K562 (cell line): ENCODE data around the gene CISD3. TPM values are rescaled to one million over a fixed set of nuclear protein-coding genes. Genes with fewer than 3 reads are reported as not detected.

Experiments
- ATAC-seq: fragments of 200-7000 bp; cut with Tn5 transposase; 3 replicates; pipeline ENCODE4 v1.9.1; 2020; ENCODE audit warnings: moderate library complexity
- BruUV-seq: library from RNA; stranded (reverse); fragments of 400-500 nt; replicated peaks from 2 replicates; lab custom pipeline; 2021; lab: Mats Ljungman, UMichigan
- CTCF ChIA-PET: fragments of 300-600 bp; formaldehyde crosslinking; extraction: SDS; loops from one replicate; lab custom pipeline; 2021; ENCODE audit warnings: low intra/inter-chr PET ratio; lab: Yijun Ruan, JAX
- POLR2A ChIA-PET: fragments of 300-600, 350-650 bp; sonication (Branson Sonifier 250); formaldehyde crosslinking; extraction: SDS; loops from one replicate; lab custom pipeline; 2021; ENCODE audit warnings: antibody characterized with exemption, inconsistent platforms; lab: Yijun Ruan, JAX
- DNase-seq, 4 experiments: peaks; one replicate each; pipeline versions ENCODE4 v3.0.0 to v3.0.0-alpha.2; 2011 to 2018; ENCODE audit warnings: low spot score in 3 of 4, mixed read lengths in 3 of 4; ENCODE audit errors: extremely low read depth in 1 of 4
- FAIRE-seq: peaks from 2 replicates; lab custom pipeline; 2011; peaks lifted over from hg19 to GRCh38; lab: Jason Lieb, UNC
- H2AFZ ChIP-seq: 2 replicates; pipeline ENCODE4 v1.6.0; 2011; ENCODE audit warnings: low read depth, low read length, control low read depth, inconsistent platforms
- H3K27ac ChIP-seq: fragments of 200-600 bp; 3 replicates; pipeline ENCODE4 v1.8.0; 2011; ENCODE audit warnings: low read depth, mild to moderate bottlenecking, control low read depth, inconsistent platforms, low read length, moderate library complexity, mixed read lengths; ENCODE audit errors: extremely low read depth
- H3K27me3 ChIP-seq, 2 experiments: fragments of 300-600 bp in 1 of 2; 2 replicates in 1 of 2; 3 replicates in 1 of 2; pipeline versions ENCODE4 v1.6.0 to v1.8.0; 2011; ENCODE audit warnings: inconsistent platforms in 2 of 2, low read length in 2 of 2, mild to moderate bottlenecking in 1 of 2, mixed read lengths in 1 of 2, moderate library complexity in 1 of 2; ENCODE audit not compliant: control insufficient read depth in 2 of 2, insufficient read depth in 2 of 2
- H3K36me3 ChIP-seq: fragments of 300-600 bp; 3 replicates; pipeline ENCODE4 v1.8.0; 2011; ENCODE audit warnings: mild to moderate bottlenecking, low read length, inconsistent platforms; ENCODE audit not compliant: control insufficient read depth, insufficient read depth
- H3K4me1 ChIP-seq, 2 experiments: fragments of 200-600 bp in 1 of 2; replicated peaks in 1 of 2; 2 replicates in 1 of 2; 3 replicates in 1 of 2; pipeline versions ENCODE4 v1.5.1 to v1.8.0; 2011; ENCODE audit warnings: inconsistent platforms in 2 of 2, low read length in 2 of 2, mild to moderate bottlenecking in 1 of 2, mixed read lengths in 1 of 2, moderate library complexity in 1 of 2; ENCODE audit not compliant: control insufficient read depth in 2 of 2, insufficient read depth in 2 of 2
- H3K4me2 ChIP-seq: 2 replicates; pipeline ENCODE4 v1.6.1; 2011; ENCODE audit warnings: low read length, control low read depth, inconsistent platforms, mixed read lengths; ENCODE audit not compliant: insufficient read depth
- H3K4me3 ChIP-seq: fragments of 200-600 bp; sonication (generic), shearing (Covaris generic); 2 replicates; pipeline ENCODE4 v1.5.1; 2016; ENCODE audit warnings: control low read depth, inconsistent platforms
- H3K79me2 ChIP-seq: fragments of 200-600 bp; 3 replicates; pipeline ENCODE4 v1.8.0; 2011; ENCODE audit warnings: low read length, inconsistent platforms; ENCODE audit not compliant: control insufficient read depth, insufficient read depth
- H3K9ac ChIP-seq, 2 experiments: 2 replicates each; pipeline versions ENCODE4 v1.6.0 to v1.6.1; 2011; ENCODE audit warnings: low read depth in 2 of 2, low read length in 2 of 2, control low read depth in 1 of 2, inconsistent platforms in 1 of 2, mild to moderate bottlenecking in 1 of 2, mixed read lengths in 1 of 2; ENCODE audit not compliant: insufficient read depth in 1 of 2
- H3K9me1 ChIP-seq: one replicate; pipeline ENCODE4 v1.6.0; 2011; ENCODE audit warnings: inconsistent platforms, mild to moderate bottlenecking, low read length, moderate library complexity; ENCODE audit not compliant: control insufficient read depth, insufficient read depth
- H3K9me3 ChIP-seq: replicated peaks from 2 replicates; pipeline ENCODE4 v1.5.1; 2011; ENCODE audit warnings: low read depth, low read length, inconsistent platforms; ENCODE audit not compliant: control insufficient read depth, insufficient read depth
- H4K20me1 ChIP-seq: replicated peaks from 2 replicates; pipeline ENCODE4 v1.6.1; 2011; ENCODE audit warnings: low read length, inconsistent platforms, mixed read lengths; ENCODE audit not compliant: control insufficient read depth, insufficient read depth
- FOXK2 ChIP-seq, 2 experiments: fragments of 450-650 bp; IDR thresholded peaks in 1 of 2; conservative IDR thresholded peaks in 1 of 2; 2 replicates each; pipeline ENCODE4 v1.6.1; 2016; ENCODE audit warnings: low read depth in 2 of 2, mild to moderate bottlenecking in 1 of 2
- KDM1A ChIP-seq, 2 experiments: fragments of 450-650 bp; IDR thresholded peaks; 2 replicates each; pipeline ENCODE4 v1.6.1; 2016; ENCODE audit warnings: mild to moderate bottlenecking in 2 of 2
- OTX1 ChIP-seq: fragments of 450-650 bp; formaldehyde crosslinking; IDR thresholded peaks from 2 replicates; pipeline ENCODE4 v1.4.0; 2022; ENCODE audit warnings: mild to moderate bottlenecking
- ZBTB40 ChIP-seq, 2 experiments: fragments of 450-650 bp in 1 of 2; sonication (generic) in 1 of 2; formaldehyde crosslinking in 1 of 2; IDR thresholded peaks; 2 replicates each; pipeline versions ENCODE4 v1.7.1 to v1.9.0; 2016 to 2022; ENCODE audit warnings: inconsistent platforms in 1 of 2, mild to moderate bottlenecking in 1 of 2, missing genetic modification reagents in 1 of 2
- WGBS: fragments of 100-300 bp; shearing (Covaris generic); methylation state at CpG from one replicate; pipeline ENCODE4 v1.1.6; 2016; ENCODE audit warnings: low coverage, mixed read lengths; ENCODE audit not compliant: insufficient coverage; ENCODE audit errors: missing lambda C conversion rate; 5-methylcytosine and 5-hydroxymethylcytosine counted together
- in situ Hi-C: fragments of 300-500 bp; cut with MboI; formaldehyde crosslinking; loops from 4 replicates; pipeline ENCODE4 v1.15.0; 2018; ENCODE audit warnings: inconsistent platforms, mixed read lengths
- intact Hi-C: fragments of 100-400 bp; cut with micrococcal nuclease; formaldehyde crosslinking; loops from 2 replicates; pipeline ENCODE4 v1.14.2; 2022
- polyA plus RNA-seq, 8 experiments: library from polyadenylated mRNA; depleted of rRNA in 4 of 8; stranded (reverse) in 5 of 8; unstranded in 3 of 8; fragments of >200 nt; fragmentation: Nextera tagmentation in 2 of 8; fragmentation: Illumina TruSeq in 1 of 8; extraction: Ambion mirVana in 2 of 8; extraction: Trizol in 1 of 8; gene quantifications; 2 replicates each; pipeline versions ENCODE4 v1.2.1 to v1.2.3, GENCODE V29; 2011 to 2014; ENCODE audit warnings: inconsistent platforms in 1 of 8, missing spikeins in 1 of 8
- total RNA-seq, 7 experiments: library from RNA; depleted of rRNA in 6 of 7; stranded (reverse); fragments of >200 nt in 6 of 7; fragmentation: Illumina TruSeq in 2 of 7; extraction: Trizol in 2 of 7; gene quantifications; 2 replicates each; pipeline versions ENCODE4 v1.2.1 to v1.2.3, GENCODE V29; 2011 to 2021; ENCODE audit warnings: low replicate concordance in 1 of 7

The CISD3 gene
- total and polyA plus RNA-seq, 9 of the 15 experiments (the other 6 are each of a cell fraction or from before 2014, with no cell fraction given): 5.0 to 60.7 (median 15.7) TPM

- intact Hi-C loops (no loop called here), in situ Hi-C loops (no loop called here)
- peak in 1 of 4 experiments; percentile 58 for DNase-seq
- Histone ChIP-seq H3K9me1 (peaks cover 3% of the 10 kb centered on the region), H3K27me3 (no peaks in the 10 kb centered on the region), H3K79me2 (peaks cover 24% of the 10 kb centered on the region), H3K4me3 (no peak overlapping the region), H3K36me3 (peaks cover 33% of the 10 kb centered on the region; the same call in 2 of the 3 replicates), H3K4me1 (peaks cover 48 to 75% of the 10 kb centered on the region in 2 experiments), H3K27ac (no peak overlapping the region), H3K9ac (peak overlapping the region in 1 of 2 experiments; percentile 84; a peak in 2 of 4 replicates), H3K4me2 (peak overlapping the region; percentile 0; the same call in 1 of the 2 replicates), H3K9me3 (no peaks in the 10 kb centered on the region), H4K20me1 (no peaks in the 10 kb centered on the region), H2AFZ (no peak overlapping the region)
- POLR2A ChIA-PET: interaction anchor here (0.6 to 2.4 kb wide), 12 partner anchors 10 to 939 kb away, joined by 3 to 13 read pairs (median 4); partner anchors contain the start of genes LASP1 and MLLT6
- peak; percentile 3; the same call in 2 of the 3 replicates for ATAC-seq
- CTCF ChIA-PET: no interaction called here
- no TSS peak for BruUV-seq
- 27% methylated on average over 7 of the region's 8 CpGs for WGBS
- FAIRE-seq: no peak
- TF ChIP-seq OTX1 (CRISPR knock-in tag) (peak; percentile 78), FOXK2 (conservative IDR thresholded peaks at IDR 0.05 in 1 of 2, IDR thresholded peaks at IDR 0.05 in 1 of 2; ENCODE audit: low read depth in 2 of 2) (no peak), KDM1A (IDR thresholded peaks at IDR 0.05) (peak in 1 of 2 experiments; percentile 15; a peak in 1 of 4 replicates), ZBTB40 (IDR thresholded peaks at IDR 0.05) (peak; percentile 70), ZBTB40 (CRISPR knock-in tag; IDR thresholded peaks at IDR 0.05) (no peak)
Measured at GRCh38 chr17:38728290-38728831, 1.8 kb upstream of the CISD3 start.
